ENCODE results near the gene RABAC1. TPM values are rescaled to one million over a fixed set of nuclear protein-coding genes. Genes with fewer than 3 reads are reported as not detected.

Gene RABAC1
- total RNA-seq, 2 experiments from 2014 or later = 171 to 191 TPM

GRCh38 chr19:41919948-41920712 is 39.0 kb downstream of the RABAC1 start:
- CTCF ChIA-PET (ENCODE audit: unreplicated experiment) = interaction anchor here (0.6 kb wide), 1 partner anchor 409 kb away, joined by 3 read pairs; no protein-coding TSS in a partner anchor

GRCh38 chr19:41918653-41919244 is 40.4 kb downstream of the RABAC1 start:
- peaks cover 15% of the 10 kb centered on the region for H3K4me1 ChIP-seq (ENCODE audit: insufficient read depth, low read length, poor library complexity, severe bottlenecking)

More at GRCh38 chr19:41919948-41920712, 39.0 kb downstream of the RABAC1 start:
- H4K20me1 ChIP-seq (ENCODE audit: insufficient read depth, low read length) = no peaks in the 10 kb centered on the region
- no peak overlapping the region for H2AFZ ChIP-seq (ENCODE audit: low read length)
- BruUV-seq (replicated peaks) = no TSS peak
- no peaks in the 10 kb centered on the region for H3K79me2 ChIP-seq (ENCODE audit: insufficient read depth, low read depth, low read length)
- TF ChIP-seq, protein P1, sequence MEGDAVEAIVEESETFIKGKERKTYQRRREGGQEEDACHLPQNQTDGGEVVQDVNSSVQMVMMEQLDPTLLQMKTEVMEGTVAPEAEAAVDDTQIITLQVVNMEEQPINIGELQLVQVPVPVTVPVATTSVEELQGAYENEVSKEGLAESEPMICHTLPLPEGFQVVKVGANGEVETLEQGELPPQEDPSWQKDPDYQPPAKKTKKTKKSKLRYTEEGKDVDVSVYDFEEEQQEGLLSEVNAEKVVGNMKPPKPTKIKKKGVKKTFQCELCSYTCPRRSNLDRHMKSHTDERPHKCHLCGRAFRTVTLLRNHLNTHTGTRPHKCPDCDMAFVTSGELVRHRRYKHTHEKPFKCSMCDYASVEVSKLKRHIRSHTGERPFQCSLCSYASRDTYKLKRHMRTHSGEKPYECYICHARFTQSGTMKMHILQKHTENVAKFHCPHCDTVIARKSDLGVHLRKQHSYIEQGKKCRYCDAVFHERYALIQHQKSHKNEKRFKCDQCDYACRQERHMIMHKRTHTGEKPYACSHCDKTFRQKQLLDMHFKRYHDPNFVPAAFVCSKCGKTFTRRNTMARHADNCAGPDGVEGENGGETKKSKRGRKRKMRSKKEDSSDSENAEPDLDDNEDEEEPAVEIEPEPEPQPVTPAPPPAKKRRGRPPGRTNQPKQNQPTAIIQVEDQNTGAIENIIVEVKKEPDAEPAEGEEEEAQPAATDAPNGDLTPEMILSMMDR (conservative IDR thresholded peaks at IDR 0.05; ENCODE audit: low read length) = no peak
- TF ChIP-seq EZH2phosphoT487 (IDR thresholded peaks at IDR 0.05; ENCODE audit: borderline replicate concordance, low read depth, low read length) = no peak
- H3K9me3 ChIP-seq (ENCODE audit: low read length) = no peaks in the 10 kb centered on the region
- intact Hi-C loops (cut with micrococcal nuclease; ENCODE audit: unreplicated experiment) = no loop called here
- H3K4me3 ChIP-seq (ENCODE audit: low read depth, low read length, poor library complexity, severe bottlenecking) = no peak overlapping the region
- H3K4me1 ChIP-seq (ENCODE audit: insufficient read depth, low read length, poor library complexity, severe bottlenecking) = peaks cover 20% of the 10 kb centered on the region
- H3K27ac ChIP-seq (ENCODE audit: low read depth, low read length, poor library complexity, severe bottlenecking) = no peak overlapping the region
- H3K4me2 ChIP-seq (ENCODE audit: low read length) = no peak overlapping the region
- POLR2A ChIA-PET = no interaction called here
- H3K9me2 ChIP-seq (ENCODE audit: insufficient read depth, low read length) = no peaks in the 10 kb centered on the region
- DNase-seq (ENCODE audit: low spot score) = no peak
- H3K36me3 ChIP-seq (ENCODE audit: insufficient read depth, low read length) = 0 out of 2 replicates have a peak, but pooled peaks cover 2% of the 10 kb centered on the region

More at GRCh38 chr19:41918653-41919244, 40.4 kb downstream of the RABAC1 start:
- no TSS peak for BruUV-seq (replicated peaks)
- Histone ChIP-seq H3K79me2 (ENCODE audit: insufficient read depth, low read depth, low read length) (no peaks in the 10 kb centered on the region), H2AFZ (ENCODE audit: low read length) (no peak overlapping the region), H3K4me2 (ENCODE audit: low read length) (no peak overlapping the region), H3K27ac (ENCODE audit: low read depth, low read length, poor library complexity, severe bottlenecking) (no peak overlapping the region), H3K9me2 (ENCODE audit: insufficient read depth, low read length) (no peaks in the 10 kb centered on the region), H3K4me3 (ENCODE audit: low read depth, low read length, poor library complexity, severe bottlenecking) (no peak overlapping the region), H3K9me3 (ENCODE audit: low read length) (no peaks in the 10 kb centered on the region), H3K36me3 (ENCODE audit: insufficient read depth, low read length) (no peaks in the 10 kb centered on the region), H4K20me1 (ENCODE audit: insufficient read depth, low read length) (no peaks in the 10 kb centered on the region)
- intact Hi-C loops (cut with micrococcal nuclease; ENCODE audit: unreplicated experiment) = no loop called here
- TF ChIP-seq EZH2phosphoT487 (IDR thresholded peaks at IDR 0.05; ENCODE audit: borderline replicate concordance, low read depth, low read length) = no peak
- TF ChIP-seq, protein P1 (conservative IDR thresholded peaks at IDR 0.05; ENCODE audit: low read length) = no peak
- no peak for DNase-seq (ENCODE audit: low spot score)
- POLR2A ChIA-PET = no interaction called here
- CTCF ChIA-PET (ENCODE audit: unreplicated experiment) = no interaction called here

All from OCI-LY7 (cell line).